ENCODE data around the gene CSDE1.

GRCh38 chr1:114782476-114782875, 24.7 kb upstream of the CSDE1 start:
- TF ChIP-seq CTCF (IDR thresholded peaks at IDR 0.05) (no peak), POLR2A (IDR thresholded peaks at IDR 0.05) (no peak)
